Measurements from ENCODE around the gene NRXN3.

NRXN3 gene

GRCh38 chr14:79906994-79907393 lies 1736.8 kb downstream of the NRXN3 start:
- no peak for DNase-seq (ENCODE audit: low spot score)

GRCh38 chr14:79910086-79910485 lies 1739.9 kb downstream of the NRXN3 start:
- no peak for DNase-seq (ENCODE audit: low spot score)

GRCh38 chr14:79911744-79912143 lies 1741.6 kb downstream of the NRXN3 start:
- DNase-seq (ENCODE audit: low spot score) = no peak

- DNase-seq (ENCODE audit: low spot score) = no peak
Observed at GRCh38 chr14:79914595-79914994, 1744.4 kb downstream of the NRXN3 start.

GRCh38 chr14:79915406-79915805 lies 1745.2 kb downstream of the NRXN3 start:
- no peak for DNase-seq (ENCODE audit: low spot score)

GRCh38 chr14:79916281-79916680 lies 1746.1 kb downstream of the NRXN3 start:
- no peak for DNase-seq (ENCODE audit: low spot score)

GRCh38 chr14:79916892-79917291 lies 1746.7 kb downstream of the NRXN3 start:
- no peak for DNase-seq (ENCODE audit: low spot score)

All from HuH-7.5 (cell line).